ENCODE measurements around the gene ADM5.

- TF ChIP-seq EZH2 (IDR thresholded peaks at IDR 0.05; ENCODE audit: low read depth, unreplicated experiment): no peak
- TF ChIP-seq, protein P1, sequence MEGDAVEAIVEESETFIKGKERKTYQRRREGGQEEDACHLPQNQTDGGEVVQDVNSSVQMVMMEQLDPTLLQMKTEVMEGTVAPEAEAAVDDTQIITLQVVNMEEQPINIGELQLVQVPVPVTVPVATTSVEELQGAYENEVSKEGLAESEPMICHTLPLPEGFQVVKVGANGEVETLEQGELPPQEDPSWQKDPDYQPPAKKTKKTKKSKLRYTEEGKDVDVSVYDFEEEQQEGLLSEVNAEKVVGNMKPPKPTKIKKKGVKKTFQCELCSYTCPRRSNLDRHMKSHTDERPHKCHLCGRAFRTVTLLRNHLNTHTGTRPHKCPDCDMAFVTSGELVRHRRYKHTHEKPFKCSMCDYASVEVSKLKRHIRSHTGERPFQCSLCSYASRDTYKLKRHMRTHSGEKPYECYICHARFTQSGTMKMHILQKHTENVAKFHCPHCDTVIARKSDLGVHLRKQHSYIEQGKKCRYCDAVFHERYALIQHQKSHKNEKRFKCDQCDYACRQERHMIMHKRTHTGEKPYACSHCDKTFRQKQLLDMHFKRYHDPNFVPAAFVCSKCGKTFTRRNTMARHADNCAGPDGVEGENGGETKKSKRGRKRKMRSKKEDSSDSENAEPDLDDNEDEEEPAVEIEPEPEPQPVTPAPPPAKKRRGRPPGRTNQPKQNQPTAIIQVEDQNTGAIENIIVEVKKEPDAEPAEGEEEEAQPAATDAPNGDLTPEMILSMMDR (conservative IDR thresholded peaks at IDR 0.05; ENCODE audit: low read depth in 2 of 2): no peak
Observed at GRCh38 chr19:49692147-49692506, 2.7 kb downstream of the ADM5 start.

Data from GM23338 (cell line).